NCI-H128 (cell line): ENCODE data around the gene NCKAP5.

Experiments
- DNase-seq: peaks from one replicate; lab custom pipeline; 2025; ENCODE audit not compliant: unreplicated experiment; lab: John Stamatoyannopoulos, UW

NCKAP5 gene

GRCh38 chr2:133568172-133568571 lies at the start of gene NCKAP5:
TSS of gene NCKAP5 (minus strand) at chr2:133568463. CDS start at chr2:133517526, 50,937 bp downstream.
- DNase-seq: no peak

GRCh38 chr2:133609664-133610063 lies 41.4 kb upstream of the NCKAP5 start:
- DNase-seq: no peak

- DNase-seq: no peak
These were observed 40.0 kb upstream of the NCKAP5 start for GRCh38 chr2:133608291-133608690.

- DNase-seq: no peak
These were observed 39.4 kb upstream of the NCKAP5 start for GRCh38 chr2:133607679-133608078.

GRCh38 chr2:133606616-133607015 lies 38.4 kb upstream of the NCKAP5 start:
- no peak for DNase-seq

- no peak for DNase-seq
These were observed 37.5 kb upstream of the NCKAP5 start for GRCh38 chr2:133605766-133606137.

GRCh38 chr2:133605011-133605765 lies 36.9 kb upstream of the NCKAP5 start:
- no peak for DNase-seq

GRCh38 chr2:133603109-133603508 lies 34.8 kb upstream of the NCKAP5 start:
- no peak for DNase-seq

- DNase-seq: no peak
These were observed 34.3 kb upstream of the NCKAP5 start for GRCh38 chr2:133602538-133602937.

- DNase-seq: no peak
These were observed 32.1 kb upstream of the NCKAP5 start for GRCh38 chr2:133600266-133600928.

GRCh38 chr2:133599811-133600210 lies 31.5 kb upstream of the NCKAP5 start:
- no peak for DNase-seq

GRCh38 chr2:133599211-133599803 lies 31.0 kb upstream of the NCKAP5 start:
- DNase-seq: no peak

GRCh38 chr2:133598769-133599168 lies 30.5 kb upstream of the NCKAP5 start:
- DNase-seq: no peak

GRCh38 chr2:133596701-133597393 lies 28.6 kb upstream of the NCKAP5 start:
- no peak for DNase-seq

- DNase-seq: no peak
These were observed 22.9 kb upstream of the NCKAP5 start for GRCh38 chr2:133591164-133591563.

GRCh38 chr2:133589456-133589855 lies 21.2 kb upstream of the NCKAP5 start:
- DNase-seq: no peak

GRCh38 chr2:133588144-133588543 lies 19.9 kb upstream of the NCKAP5 start:
- DNase-seq: no peak

- DNase-seq: no peak
These were observed 18.7 kb upstream of the NCKAP5 start for GRCh38 chr2:133586978-133587377.

GRCh38 chr2:133581010-133581760 lies 12.9 kb upstream of the NCKAP5 start:
- no peak for DNase-seq

- DNase-seq: no peak
These were observed 11.0 kb upstream of the NCKAP5 start for GRCh38 chr2:133579274-133579673.

GRCh38 chr2:133576714-133577113 lies 8.5 kb upstream of the NCKAP5 start:
- DNase-seq: no peak
